NAMALWA (cell line): ENCODE results near the gene PSMG1.
"Not testable (repeated sequence)": the region's sequence is repeated elsewhere in the genome, so short reads cannot be mapped to it uniquely, and the experiment has no call there.

ENCODE experiments used
- DNase-seq: peaks from one replicate; pipeline ENCODE4 v3.0.0-alpha.2; 2015; ENCODE audit warnings: low spot score

Gene PSMG1, protein sequence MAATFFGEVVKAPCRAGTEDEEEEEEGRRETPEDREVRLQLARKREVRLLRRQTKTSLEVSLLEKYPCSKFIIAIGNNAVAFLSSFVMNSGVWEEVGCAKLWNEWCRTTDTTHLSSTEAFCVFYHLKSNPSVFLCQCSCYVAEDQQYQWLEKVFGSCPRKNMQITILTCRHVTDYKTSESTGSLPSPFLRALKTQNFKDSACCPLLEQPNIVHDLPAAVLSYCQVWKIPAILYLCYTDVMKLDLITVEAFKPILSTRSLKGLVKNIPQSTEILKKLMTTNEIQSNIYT

DNA sequence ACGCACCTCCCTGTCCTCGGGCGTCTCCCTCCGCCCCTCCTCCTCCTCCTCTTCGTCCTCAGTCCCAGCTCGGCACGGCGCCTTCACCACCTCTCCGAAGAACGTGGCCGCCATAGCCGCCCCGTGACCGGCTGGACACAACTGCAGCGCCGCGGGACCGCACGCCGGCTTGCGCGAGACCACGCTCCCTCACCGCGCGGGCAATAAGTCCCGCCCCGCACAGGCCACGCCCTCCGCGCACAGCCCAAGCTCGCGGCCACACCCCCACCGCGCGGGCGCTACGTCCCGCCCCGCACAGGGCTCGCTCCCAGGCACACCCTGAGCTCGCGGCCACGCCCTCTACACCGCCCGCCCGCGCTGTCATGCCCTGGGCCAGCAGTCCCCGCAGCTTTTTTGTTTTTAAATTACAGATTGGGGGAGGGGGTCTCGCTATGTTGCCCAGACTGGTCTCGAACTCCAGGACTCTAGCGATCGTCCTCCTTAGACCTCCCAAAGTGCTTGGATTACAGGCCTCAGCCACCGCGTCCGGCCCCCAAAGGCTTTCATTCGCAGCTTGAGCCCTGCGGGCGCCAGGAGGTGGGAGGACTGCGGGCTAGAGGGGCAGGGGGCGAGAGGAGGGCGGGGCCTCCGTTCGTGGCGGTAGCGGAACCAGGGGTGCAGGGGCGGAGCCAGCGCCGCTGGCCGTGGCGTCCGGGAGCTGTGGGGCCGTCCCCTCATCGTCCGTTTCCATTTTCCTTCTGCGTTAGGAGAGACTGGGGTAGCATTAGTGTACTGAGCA lies at the start of gene PSMG1:
Gene PSMG1, minus strand, starts transcription at position 180 of the 778 bp plus-strand sequence. Its CDS starts 66 bp downstream, at position 114.
- peak; percentile 95 for DNase-seq

DNA sequence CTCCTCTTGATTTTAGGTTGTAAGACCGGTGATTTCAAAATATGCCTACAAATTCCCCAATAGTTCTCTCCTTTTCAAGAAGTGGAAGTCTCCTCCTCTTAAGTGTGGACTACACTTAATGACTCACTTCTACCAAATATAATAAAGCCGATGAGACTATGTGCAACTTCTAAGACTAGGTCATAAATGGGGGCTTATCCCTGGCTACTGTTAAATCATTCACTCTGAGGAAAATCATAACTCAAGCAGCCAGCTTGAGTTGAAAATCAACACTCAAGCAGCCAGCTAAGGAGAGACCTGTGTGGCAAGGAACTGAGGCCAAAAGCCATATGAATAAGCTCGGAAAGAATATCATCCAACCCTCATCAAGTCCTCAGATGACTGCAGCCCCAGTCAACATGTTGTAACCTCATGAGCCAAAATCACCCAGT lies 49.6 kb upstream of the PSMG1 start:
- no peak for DNase-seq

DNA sequence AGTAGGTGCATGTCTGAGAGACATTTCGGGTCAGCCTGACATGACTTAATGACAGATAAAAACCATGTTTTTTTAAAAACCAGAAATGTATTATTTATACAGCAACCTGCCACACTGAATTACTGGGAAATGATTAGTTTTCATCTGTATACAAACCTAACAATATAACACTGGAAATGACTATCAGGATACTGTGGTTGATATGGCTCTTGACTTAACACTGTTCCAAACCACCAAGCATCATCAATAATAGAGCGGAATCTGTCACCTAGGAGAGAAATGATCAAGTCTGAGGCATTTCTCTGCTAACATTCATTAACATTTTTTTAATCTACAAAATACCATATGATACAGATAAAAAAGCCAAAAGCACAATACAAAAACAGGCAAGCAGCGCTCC lies 41.7 kb upstream of the PSMG1 start:
- DNase-seq, result no peak

DNA sequence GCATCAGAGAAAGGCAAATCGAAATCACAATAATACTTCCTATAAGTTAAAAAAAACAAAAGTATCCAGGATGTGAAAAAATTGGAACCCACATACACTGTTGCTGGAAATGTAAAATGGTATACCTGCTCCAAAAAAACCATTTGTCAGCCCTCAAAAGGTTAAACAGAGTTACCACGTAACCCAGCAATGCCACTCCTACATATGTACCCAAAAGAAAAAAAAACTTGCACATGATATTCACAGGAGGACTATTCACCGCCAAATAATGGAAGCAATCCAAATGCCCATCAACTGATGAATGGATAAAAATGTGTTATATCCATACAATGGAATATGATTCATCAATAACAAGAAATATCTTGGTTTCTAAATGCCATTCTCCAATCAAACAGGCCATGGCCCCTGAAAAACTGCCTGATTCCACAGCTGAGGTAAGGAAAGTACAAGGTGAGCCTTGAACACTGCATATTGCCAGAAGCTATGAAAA lies 38.8 kb upstream of the PSMG1 start:
- no peak for DNase-seq

DNA sequence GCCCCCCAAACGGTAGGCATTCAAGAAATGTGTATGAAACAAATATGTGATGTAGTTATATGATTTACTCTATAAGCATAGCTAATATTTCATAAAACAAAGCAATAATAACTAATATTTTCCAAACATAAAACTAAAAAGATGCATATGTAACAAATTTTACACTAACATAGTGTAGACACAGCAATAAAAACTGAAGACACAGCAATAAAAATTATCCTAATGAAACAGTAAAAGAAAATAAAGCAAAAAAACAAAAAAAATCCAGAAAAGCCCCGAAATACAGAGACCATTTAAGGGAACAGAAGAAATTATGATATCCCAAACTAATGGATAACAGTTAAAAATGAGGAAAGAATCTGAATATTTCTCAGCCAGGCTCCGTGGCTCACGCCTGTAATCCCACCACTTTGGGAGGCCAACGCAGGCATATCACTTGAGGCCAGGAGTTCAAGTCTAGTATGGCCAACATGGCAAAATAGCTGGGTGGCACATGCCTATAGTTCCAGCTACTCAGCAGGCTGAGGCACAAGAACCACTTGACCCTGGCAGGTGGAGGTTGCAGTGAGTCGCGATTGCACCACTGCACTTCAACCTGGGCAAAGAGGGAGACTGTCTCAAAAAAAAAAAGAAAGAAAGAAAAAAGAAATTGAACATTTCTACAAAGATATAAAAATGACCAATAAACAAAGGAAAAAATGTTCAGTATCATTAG lies 38.2 kb upstream of the PSMG1 start:
- no peak for DNase-seq

DNA sequence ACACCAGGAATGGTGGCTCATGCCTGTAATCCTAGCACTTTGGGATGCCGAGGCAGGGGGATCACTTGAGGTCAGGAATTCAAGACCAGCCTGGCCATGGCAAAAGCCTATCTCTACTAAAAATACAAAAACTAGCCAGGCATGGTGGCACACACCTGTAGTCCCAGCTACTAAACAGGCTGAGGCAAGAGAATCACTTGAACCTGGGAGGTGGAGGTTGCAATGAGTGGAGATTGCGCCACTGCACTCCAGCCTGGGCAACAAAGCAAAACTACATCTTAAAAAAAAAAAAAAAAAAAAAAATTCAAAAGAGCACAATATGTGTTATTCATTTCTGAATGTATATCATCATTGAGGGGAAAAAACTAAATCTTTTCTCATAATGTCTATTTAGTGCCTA lies 37.6 kb upstream of the PSMG1 start:
- DNase-seq, result not testable (repeated sequence)

DNA sequence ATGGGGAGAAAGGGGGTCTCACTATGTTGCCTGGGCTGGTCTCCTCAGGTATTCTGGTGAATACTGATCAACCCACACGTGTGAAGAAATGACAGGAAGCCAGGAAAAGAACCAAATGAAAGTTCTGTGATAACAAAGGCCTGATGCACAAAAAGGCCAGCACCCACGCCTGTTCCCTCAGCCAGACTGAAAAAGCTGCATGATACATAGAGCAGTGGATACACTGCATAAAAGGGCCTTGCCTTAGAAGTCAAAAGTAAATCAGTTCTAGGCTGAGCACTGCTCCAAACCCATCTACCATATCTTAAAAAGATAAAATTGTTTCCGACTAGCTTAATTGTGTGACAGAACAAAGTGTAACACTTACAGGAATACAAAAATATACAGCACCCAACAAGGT lies 36.9 kb upstream of the PSMG1 start:
- no peak for DNase-seq

DNA sequence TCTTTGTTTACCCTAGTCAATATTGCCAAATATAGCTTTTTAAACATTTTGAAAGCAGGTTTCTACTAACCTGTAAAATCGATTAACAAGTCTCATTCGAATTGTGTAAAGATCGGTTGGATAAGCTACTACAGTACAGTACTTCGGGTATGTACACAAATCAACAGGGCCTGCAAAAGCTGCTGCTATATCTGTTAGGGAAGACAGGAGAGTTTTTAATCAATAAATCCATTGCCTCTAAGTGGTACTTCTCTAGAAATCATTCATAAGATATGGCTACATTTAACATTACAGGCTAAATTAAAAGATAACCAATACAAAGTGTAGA lies 34.8 kb upstream of the PSMG1 start:
- DNase-seq, result no peak

DNA sequence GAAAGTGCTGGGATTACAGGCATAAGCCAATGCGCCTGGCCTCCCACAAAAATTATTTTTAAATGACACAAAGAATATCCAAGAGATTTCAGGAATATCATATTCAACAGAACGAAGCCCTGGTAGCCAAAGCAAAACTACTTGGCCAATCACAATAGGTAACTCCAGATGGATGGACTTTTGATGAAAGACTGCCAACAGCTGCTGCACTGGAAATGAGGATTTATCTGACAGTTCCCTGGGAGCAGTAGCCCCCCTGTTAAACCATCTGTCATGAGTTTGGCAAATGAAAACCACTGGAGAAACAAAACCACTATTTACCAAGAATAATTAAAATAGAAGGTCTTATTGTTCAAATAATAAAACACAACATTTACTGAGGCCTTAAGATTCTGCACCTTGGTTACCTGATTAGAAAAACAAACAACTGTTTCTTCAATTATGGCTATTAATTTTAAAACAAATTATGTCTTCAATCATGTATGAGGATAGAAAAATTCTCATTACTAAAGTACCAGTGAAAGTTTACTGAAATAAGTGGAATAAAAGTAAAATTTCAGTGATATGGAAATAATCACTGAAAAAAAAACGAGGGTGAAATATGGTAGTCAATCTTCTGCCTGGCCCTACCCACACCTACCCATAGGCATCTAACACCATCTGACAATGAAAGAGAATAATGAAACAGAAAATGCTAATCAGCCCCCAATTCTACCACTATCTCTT lies 34.3 kb upstream of the PSMG1 start:
- no peak for DNase-seq

DNA sequence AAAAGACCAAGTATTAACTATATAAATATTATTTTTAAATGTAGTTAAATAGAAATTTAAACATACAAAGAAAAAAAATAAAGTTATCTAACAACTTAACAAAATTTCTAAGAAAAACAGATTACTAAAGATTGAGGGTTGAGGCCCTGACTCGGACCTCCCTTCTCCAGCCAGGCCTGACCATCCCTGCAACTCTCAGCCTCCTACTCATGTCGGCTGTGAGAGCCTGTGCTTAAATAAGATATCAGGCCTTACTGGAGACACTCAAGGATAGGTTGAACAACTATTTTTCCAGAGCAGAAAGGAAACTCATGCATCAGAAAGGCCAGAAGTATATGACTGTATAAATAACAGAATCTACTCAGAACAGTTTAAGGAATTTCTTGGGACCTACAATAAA lies 33.0 kb upstream of the PSMG1 start:
- no peak for DNase-seq

DNA sequence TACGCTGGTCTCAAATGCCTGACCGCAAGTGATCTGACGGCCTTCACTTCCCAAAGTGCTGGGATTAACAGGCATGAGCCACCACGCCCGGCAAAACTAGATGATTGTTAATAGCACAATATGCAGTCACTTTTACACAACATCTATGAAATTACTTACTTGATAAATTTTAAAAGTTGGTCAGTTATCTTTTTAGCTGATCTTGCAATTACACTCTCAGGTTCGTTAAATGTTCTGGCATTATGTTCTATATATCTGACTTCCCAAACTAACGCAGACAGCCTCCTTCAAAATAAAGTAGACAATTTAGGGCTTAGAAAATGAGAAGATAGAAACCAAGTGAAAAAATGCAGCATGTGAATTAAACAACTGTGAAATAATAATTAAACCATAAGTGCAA lies 31.8 kb upstream of the PSMG1 start:
- no peak for DNase-seq

DNA sequence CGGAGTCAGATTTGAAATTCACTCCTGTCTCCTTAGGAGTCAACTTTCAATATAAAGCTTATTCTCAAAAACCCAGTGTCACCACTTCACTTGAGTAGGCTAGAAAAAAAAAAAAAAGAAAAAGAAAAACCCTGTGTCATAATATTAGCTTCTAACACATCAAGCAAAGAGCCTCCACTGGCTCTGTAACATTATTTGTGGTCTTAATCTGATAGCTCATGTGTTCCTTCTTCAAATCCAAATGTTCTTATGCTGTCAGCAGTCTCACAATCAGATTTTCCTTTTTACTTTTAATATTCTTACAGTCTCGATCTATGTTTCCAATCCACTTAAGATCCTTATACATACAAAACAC lies 26.1 kb upstream of the PSMG1 start:
- DNase-seq, result no peak

DNA sequence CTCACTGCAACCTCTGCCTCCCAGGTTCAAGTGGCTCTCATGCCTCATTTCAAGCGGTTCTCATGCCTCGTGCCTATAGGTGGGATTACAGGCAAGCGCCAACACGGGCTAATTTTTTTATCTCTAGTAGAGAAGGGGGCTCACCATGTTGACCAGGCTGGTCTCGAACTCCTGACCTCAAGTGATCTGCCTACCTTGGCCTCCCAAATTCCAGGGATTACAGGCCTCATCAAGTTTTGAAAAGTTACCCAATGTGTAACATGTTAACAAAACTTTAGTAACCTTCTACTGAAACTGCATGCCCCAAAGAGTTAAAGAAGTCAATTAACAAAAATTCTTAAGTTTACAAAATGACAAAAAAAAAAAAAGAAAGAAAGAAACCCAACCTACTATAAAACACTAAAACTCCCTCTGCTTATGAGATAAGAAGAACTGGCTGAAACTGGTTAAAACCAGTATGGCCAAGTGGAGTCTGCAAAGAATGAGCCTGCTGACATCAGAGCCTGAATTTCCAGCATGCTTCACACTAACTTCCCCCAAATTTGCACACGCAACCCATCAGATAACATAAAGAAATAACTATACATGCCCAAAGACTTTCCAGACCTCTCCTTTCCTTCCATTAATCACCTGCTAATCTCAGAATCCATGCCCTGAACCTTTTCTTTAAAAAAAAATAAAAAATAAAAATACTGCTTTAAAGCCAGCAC lies 25.5 kb upstream of the PSMG1 start:
- DNase-seq, result no peak

DNA sequence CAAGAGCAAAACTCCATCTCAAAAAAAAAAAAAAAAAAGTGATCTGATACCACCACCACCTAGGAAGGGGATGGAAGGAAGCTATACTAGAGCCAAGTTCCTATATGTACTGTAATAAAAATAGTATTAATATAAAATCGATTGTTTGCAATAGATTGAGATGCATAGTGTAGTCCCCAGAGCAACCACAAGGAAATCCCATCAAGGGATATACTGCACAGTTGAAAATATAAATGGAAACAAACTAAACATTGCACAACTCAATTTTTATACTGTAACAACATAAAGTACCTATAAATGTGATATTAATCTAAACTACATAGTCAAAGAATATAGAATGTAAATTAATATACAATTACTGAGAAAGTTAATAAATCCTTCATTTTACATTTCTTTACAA lies 20.9 kb upstream of the PSMG1 start:
- DNase-seq, result no peak

DNA sequence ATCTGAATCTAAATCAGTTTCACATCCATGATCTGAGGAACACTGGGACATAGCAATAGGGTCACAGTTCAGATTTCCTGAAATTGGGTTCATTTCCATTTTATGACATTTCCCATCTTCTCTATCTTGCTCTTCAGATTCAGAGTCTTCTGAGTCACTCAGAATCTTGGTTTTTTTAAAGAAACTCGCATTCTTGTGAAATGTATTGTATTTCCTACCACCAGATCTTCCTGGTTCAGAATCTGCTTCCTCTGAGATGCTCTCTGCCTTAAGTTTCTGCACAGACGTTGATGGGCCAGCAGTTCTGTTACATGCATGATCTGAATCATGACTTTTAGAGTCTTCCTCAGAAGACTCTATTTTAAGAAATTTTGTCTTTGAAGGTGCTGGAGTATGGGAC lies 15.5 kb upstream of the PSMG1 start:
- DNase-seq, result no peak

DNA sequence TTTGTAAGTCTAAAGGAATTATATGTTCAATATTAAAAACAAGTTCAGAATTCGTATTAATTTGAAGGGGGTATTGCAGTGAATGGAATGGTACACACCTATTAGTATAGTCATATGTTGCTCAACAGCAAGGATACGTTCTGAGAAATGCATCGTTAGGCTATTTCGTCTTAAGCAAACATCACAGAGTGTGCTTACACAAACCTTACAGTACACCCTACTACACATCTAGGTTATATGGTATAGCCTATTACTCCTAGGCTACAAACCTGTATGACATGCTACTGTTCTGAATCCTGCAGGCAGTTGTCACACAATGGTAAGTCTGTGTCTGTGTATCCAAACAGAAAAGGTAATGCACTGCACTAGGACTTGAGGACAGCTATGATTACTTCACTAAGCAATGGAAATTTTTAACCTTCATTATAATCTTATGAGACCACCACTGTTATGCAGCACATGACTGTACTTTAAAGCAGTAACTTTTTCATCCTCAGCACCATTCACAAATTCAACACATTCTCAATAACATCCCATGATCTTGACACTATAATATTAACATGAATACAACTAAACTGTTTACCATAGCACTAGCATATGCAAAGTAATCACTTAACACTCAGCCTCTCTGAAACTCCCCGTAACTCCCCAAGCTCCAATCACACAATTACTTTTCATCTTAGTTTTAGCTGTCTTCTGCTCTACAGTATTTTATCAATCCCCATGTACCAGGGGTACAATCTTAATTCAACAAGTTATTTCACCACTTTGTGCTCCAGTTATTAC lies 14.4 kb upstream of the PSMG1 start:
- DNase-seq, result no peak

DNA sequence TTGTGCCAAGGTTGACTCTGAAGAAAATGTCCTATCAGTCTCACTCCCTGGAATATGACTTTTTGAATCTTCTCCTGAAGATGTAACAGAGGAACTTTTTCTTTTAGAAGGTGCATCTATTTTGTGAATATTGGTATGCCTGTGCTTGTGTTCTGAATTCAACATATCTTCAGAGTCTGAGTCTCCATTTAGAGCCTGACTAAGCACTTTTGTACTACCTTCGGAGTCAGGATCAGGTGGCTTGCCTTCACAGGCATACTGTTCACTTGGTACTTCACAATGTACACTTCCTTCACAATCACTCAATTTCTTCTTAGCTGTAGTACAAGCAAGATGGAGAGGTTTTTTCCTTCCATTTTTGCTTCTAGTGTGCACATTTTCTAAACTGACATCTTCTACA lies 13.6 kb upstream of the PSMG1 start:
- DNase-seq, result no peak

DNA sequence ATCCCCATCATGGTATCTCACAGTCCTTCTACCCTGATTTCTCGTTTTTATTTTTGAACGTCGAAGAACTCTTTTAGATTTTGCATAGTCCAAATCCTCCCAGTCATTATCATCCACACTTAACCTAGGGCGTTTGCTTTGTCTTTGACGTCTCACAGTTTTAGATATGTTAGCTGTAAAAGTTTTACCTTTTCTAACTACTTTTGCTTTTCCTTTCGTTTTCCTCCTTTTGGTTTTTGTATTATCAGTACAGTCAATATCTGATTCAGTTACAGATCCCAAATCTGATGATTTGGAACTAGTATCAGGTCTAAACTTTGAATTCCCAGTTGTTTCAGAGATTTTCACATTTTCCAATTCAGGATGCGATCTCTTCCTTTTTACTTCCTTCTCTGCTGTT lies 13.1 kb upstream of the PSMG1 start:
- DNase-seq, result no peak

DNA sequence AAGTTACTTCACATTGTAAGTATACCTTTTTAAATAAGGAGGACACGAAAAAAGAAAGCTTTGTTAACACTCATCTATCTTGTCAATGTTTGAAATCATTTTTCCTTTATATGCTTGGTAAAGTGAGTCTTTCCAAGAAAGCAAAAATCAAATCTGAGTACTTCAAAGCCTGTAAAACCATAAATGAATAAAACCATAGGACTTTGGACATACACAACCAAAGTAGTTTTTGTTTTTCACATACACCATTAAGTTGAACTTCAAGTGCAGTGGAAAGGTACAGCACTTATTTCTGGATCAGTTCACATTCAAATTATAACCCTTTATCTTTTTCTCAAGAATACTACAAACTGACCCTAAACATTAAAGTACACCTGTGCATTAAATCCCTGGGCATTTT lies 10.1 kb upstream of the PSMG1 start:
- no peak for DNase-seq

DNA sequence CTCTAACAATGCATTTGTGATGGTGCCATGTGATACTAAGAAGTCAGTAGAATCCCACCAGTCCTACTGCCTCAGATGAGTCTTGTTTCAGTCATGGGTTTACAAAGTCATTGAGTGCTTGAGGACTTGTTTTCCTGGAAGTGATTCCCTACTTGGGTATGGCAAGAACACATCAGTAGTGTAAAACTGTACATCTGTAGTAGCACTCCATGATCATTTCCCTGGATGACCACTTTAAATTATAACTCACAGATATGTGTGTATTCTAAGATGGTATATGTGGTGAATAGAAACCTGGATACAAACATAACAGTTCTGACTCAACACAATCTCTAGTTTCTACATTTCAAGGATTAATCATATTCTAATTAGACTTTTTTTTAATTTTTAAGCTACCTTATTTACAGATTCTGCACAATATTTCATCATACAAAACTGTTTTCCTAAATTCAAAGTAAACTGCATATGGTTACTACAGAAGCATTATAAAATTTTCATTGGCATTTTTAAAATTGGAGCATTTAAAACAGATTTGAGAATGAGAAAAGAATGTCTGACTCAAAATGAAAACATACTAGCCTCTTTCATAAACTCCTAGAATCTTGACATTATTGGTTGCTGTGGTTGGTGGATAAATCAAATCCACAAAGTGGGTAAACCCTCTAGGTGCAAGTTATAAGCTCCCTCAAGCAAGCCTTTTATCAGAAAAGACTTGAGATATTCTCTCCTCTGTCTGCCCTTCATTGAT lies 6.8 kb upstream of the PSMG1 start:
- DNase-seq, result no peak
